HEK293 (cell line): Measurements from ENCODE around the gene FRMD4A.

Experiments
- CTCF ChIA-PET: fragments of 350-600 bp; formaldehyde crosslinking; extraction: SDS; loops from one replicate; lab custom pipeline; 2021; ENCODE audit warnings: antibody characterized with exemption; lab: Yijun Ruan, JAX
- POLR2A ChIA-PET: fragments of 300-600 bp; formaldehyde crosslinking; extraction: SDS; loops from one replicate; lab custom pipeline; 2020; ENCODE audit warnings: antibody characterized with exemption, inconsistent platforms; lab: Yijun Ruan, JAX
- H3K27ac ChIP-seq: fragments of 200-500 bp; sonication (Bioruptor generic); 2 replicates; pipeline ENCODE4 v1.5.1; 2014; ENCODE audit warnings: low read depth, low read length, control low read depth, inconsistent platforms; ENCODE audit errors: extremely low read depth
- H3K36me3 ChIP-seq, 2 experiments: fragments of 200-500 bp in 1 of 2; sonication (Bioruptor generic) in 1 of 2; 1 replicate in 1 of 2; 2 replicates in 1 of 2; pipeline ENCODE4 v1.5.1; 2014 to 2017; ENCODE audit warnings: inconsistent platforms in 2 of 2, low read length in 2 of 2; ENCODE audit not compliant: control insufficient read depth in 2 of 2, insufficient read depth in 1 of 2
- H3K4me1 ChIP-seq: fragments of 200-500 bp; sonication (Bioruptor generic); 2 replicates; pipeline ENCODE4 v1.5.1; 2014; ENCODE audit warnings: mild to moderate bottlenecking, low read length, inconsistent platforms; ENCODE audit not compliant: control insufficient read depth, insufficient read depth
- H3K4me3 ChIP-seq: 2 replicates; pipeline ENCODE4 v1.5.1; 2011; ENCODE audit warnings: low read depth, mild to moderate bottlenecking, control low read depth, low read length, moderate library complexity
- H3K9me3 ChIP-seq: fragments of 200-500 bp; sonication (Bioruptor generic); 2 replicates; pipeline ENCODE4 v1.5.1; 2014; ENCODE audit warnings: low read depth, low read length, inconsistent platforms; ENCODE audit not compliant: control insufficient read depth, insufficient read depth
- FEZF1 ChIP-seq: fragments of 450-650 bp; formaldehyde crosslinking; IDR thresholded peaks from 2 replicates; pipeline ENCODE4 v1.5.1; 2016; ENCODE audit warnings: missing biosample characterization, missing genetic modification characterization
- INSM2 ChIP-seq: fragments of 450-650 bp; formaldehyde crosslinking; IDR thresholded peaks from 2 replicates; pipeline ENCODE4 v1.5.1; 2016; ENCODE audit warnings: missing biosample characterization, missing genetic modification characterization
- KLF1 ChIP-seq: fragments of 450-650 bp; formaldehyde crosslinking; IDR thresholded peaks from 2 replicates; pipeline ENCODE4 v1.5.1; 2016; ENCODE audit warnings: missing biosample characterization, missing genetic modification characterization
- SP7 ChIP-seq: fragments of 450-650 bp; formaldehyde crosslinking; IDR thresholded peaks from 2 replicates; pipeline ENCODE4 v1.5.1; 2016; ENCODE audit warnings: missing biosample characterization, missing genetic modification characterization
- TCF7L2 ChIP-seq: IDR thresholded peaks from 2 replicates; pipeline ENCODE4 v1.6.1; 2011; ENCODE audit warnings: low read depth, mild to moderate bottlenecking, inconsistent platforms, low read length, moderate library complexity, borderline replicate concordance
- TSHZ1 ChIP-seq: fragments of 450-650 bp; formaldehyde crosslinking; IDR thresholded peaks from 2 replicates; pipeline ENCODE4 v1.5.1; 2016; ENCODE audit warnings: missing biosample characterization, missing genetic modification characterization, borderline replicate concordance
- ZBTB44 ChIP-seq: fragments of 450-650 bp; IDR thresholded peaks from 2 replicates; pipeline ENCODE4 v1.5.1; 2018; ENCODE audit warnings: missing biosample characterization, mild to moderate bottlenecking, missing genetic modification characterization
- ZNF391 ChIP-seq: fragments of 450-650 bp; formaldehyde crosslinking; IDR thresholded peaks from 2 replicates; pipeline ENCODE4 v1.5.1; 2016; ENCODE audit warnings: low read depth, missing biosample characterization, missing genetic modification characterization, borderline replicate concordance
- ZNF426 ChIP-seq: fragments of 450-650 bp; formaldehyde crosslinking; IDR thresholded peaks from 2 replicates; pipeline ENCODE4 v1.5.1; 2017; ENCODE audit warnings: missing biosample characterization, missing genetic modification characterization, mild to moderate bottlenecking, inconsistent platforms, moderate library complexity
- ZNF48 ChIP-seq: fragments of 450-650 bp; formaldehyde crosslinking; IDR thresholded peaks from 2 replicates; pipeline ENCODE4 v1.5.1; 2016; ENCODE audit warnings: missing biosample characterization, missing genetic modification characterization
- ZNF626 ChIP-seq: fragments of 450-650 bp; sonication (Bioruptor Pico); formaldehyde crosslinking; IDR thresholded peaks from 2 replicates; pipeline ENCODE4 v1.5.1; 2018; ENCODE audit warnings: missing biosample characterization, missing genetic modification characterization, inconsistent platforms
- ZNF654 ChIP-seq: fragments of 450-650 bp; formaldehyde crosslinking; IDR thresholded peaks from 2 replicates; pipeline ENCODE4 v1.5.1; 2016; ENCODE audit warnings: low read depth, missing biosample characterization, missing genetic modification characterization
- ZNF701 ChIP-seq: fragments of 450-650 bp; formaldehyde crosslinking; IDR thresholded peaks from 2 replicates; pipeline ENCODE4 v1.5.1; 2016; ENCODE audit warnings: missing biosample characterization, missing genetic modification characterization
- ZNF704 ChIP-seq: fragments of 450-650 bp; formaldehyde crosslinking; IDR thresholded peaks from 2 replicates; pipeline ENCODE4 v1.5.1; 2016; ENCODE audit warnings: missing biosample characterization, missing genetic modification characterization

Gene FRMD4A

GRCh38 chr10:14022954-14023672 is 307.6 kb downstream of the FRMD4A start:
- no peak overlapping the region for H3K27ac ChIP-seq
- no peaks in the 10 kb centered on the region for H3K36me3 ChIP-seq
- H3K4me1 ChIP-seq, result peaks cover 3% of the 10 kb centered on the region; the same call in 1 of the 2 replicates
- no peaks in the 10 kb centered on the region for H3K9me3 ChIP-seq
- CTCF ChIA-PET, result interaction anchor here (0.6 kb wide), 1 partner anchor 360 kb away, joined by 3 read pairs; no protein-coding TSS in a partner anchor
- TF ChIP-seq TCF7L2 (no peak), ZNF391 (no peak), FEZF1 (tag by site-specific recombination) (no peak), ZNF704 (tag by site-specific recombination) (no peak), ZBTB44 (tag by site-specific recombination) (no peak), ZNF626 (tag by site-specific recombination) (no peak), ZNF654 (tag by site-specific recombination) (no peak), SP7 (tag by site-specific recombination) (no peak)
- no peak overlapping the region for H3K4me3 ChIP-seq
- POLR2A ChIA-PET, result no interaction called here

- no peak overlapping the region for H3K4me3 ChIP-seq
- POLR2A ChIA-PET, result no interaction called here
- H3K9me3 ChIP-seq, result no peaks in the 10 kb centered on the region
- CTCF ChIA-PET, result no interaction called here
- no peak overlapping the region for H3K27ac ChIP-seq
- H3K36me3 ChIP-seq, result no peaks in the 10 kb centered on the region
- H3K4me1 ChIP-seq, result peaks cover 3% of the 10 kb centered on the region; the same call in 1 of the 2 replicates
- TF ChIP-seq TSHZ1 (tag by site-specific recombination) (no peak), ZNF701 (tag by site-specific recombination) (no peak), KLF1 (no peak), ZNF426 (no peak), ZNF48 (tag by site-specific recombination) (no peak), INSM2 (tag by site-specific recombination) (no peak)
- TF ChIP-seq, all 188 proteins: peak for 0
These were observed 308.7 kb downstream of the FRMD4A start for GRCh38 chr10:14022052-14022451.
